Endothelial cell of umbilical vein (primary cell): ENCODE measurements around the gene EIF5AL1. TPM values are rescaled to one million over a fixed set of nuclear protein-coding genes. Genes with fewer than 3 reads are reported as not detected.

Source experiments
- BruUV-seq: library from RNA; stranded (reverse); fragments of 400-500 nt; replicated peaks from 2 replicates; lab custom pipeline; 2021; lab: Mats Ljungman, UMichigan
- CTCF ChIA-PET: fragments of 300-600, 350-600 bp; sonication (Branson Sonifier 250); formaldehyde crosslinking; loops from one replicate; lab custom pipeline; 2021; ENCODE audit warnings: antibody characterized with exemption, inconsistent platforms; lab: Charles Lee
- POLR2A ChIA-PET: fragments of 300-600, 350-600 bp; sonication (Branson Sonifier 250); formaldehyde crosslinking; loops from one replicate; lab custom pipeline; 2021; ENCODE audit warnings: antibody characterized with exemption, inconsistent platforms; lab: Charles Lee
- DNase-seq: peaks from one replicate; pipeline ENCODE4 v3.0.0-alpha.2; 2011; ENCODE audit warnings: low read depth, low spot score
- FAIRE-seq: peaks from 2 replicates; lab custom pipeline; 2011; peaks lifted over from hg19 to GRCh38; lab: Jason Lieb, UNC
- H2AFZ ChIP-seq: 2 replicates; pipeline ENCODE4 v1.6.0; 2012; ENCODE audit warnings: low read depth, low read length, control low read depth, inconsistent platforms
- H3K27ac ChIP-seq: 2 replicates; pipeline ENCODE4 v1.5.1; 2011; ENCODE audit warnings: low read depth, mild to moderate bottlenecking, control low read depth, low read length, moderate library complexity; ENCODE audit not compliant: insufficient read depth
- H3K27me3 ChIP-seq, 2 experiments: 2 replicates each; pipeline versions ENCODE4 v1.6.0 to v1.6.1; 2011; ENCODE audit warnings: low read length in 2 of 2, mixed read lengths in 1 of 2; ENCODE audit not compliant: control insufficient read depth in 2 of 2, insufficient read depth in 2 of 2
- H3K36me3 ChIP-seq, 2 experiments: 2 replicates in 1 of 2; 3 replicates in 1 of 2; pipeline ENCODE4 v1.5.1; 2011; ENCODE audit warnings: low read length in 2 of 2, mild to moderate bottlenecking in 1 of 2, moderate library complexity in 1 of 2; ENCODE audit not compliant: control insufficient read depth in 2 of 2, insufficient read depth in 2 of 2; ENCODE audit errors: extremely low read depth in 1 of 2
- H3K4me1 ChIP-seq: 3 replicates; pipeline ENCODE4 v1.5.1; 2011; ENCODE audit warnings: mild to moderate bottlenecking, low read length; ENCODE audit not compliant: control insufficient read depth, insufficient read depth; ENCODE audit errors: extremely low read depth
- H3K4me2 ChIP-seq: 2 replicates; pipeline ENCODE4 v1.6.1; 2011; ENCODE audit warnings: low read length, control low read depth, mixed read lengths; ENCODE audit not compliant: insufficient read depth
- H3K4me3 ChIP-seq, 3 experiments: fragments of 200-600 bp in 1 of 3; sonication (generic), shearing (Covaris generic) in 1 of 3; replicated peaks in 1 of 3; 2 replicates each; pipeline ENCODE4 v1.5.1; 2011 to 2016; ENCODE audit warnings: control low read depth in 3 of 3, low read length in 3 of 3, mild to moderate bottlenecking in 2 of 3, inconsistent platforms in 1 of 3, low read depth in 1 of 3, moderate library complexity in 1 of 3; ENCODE audit not compliant: insufficient read depth in 1 of 3
- H3K79me2 ChIP-seq: 2 replicates; pipeline ENCODE4 v1.6.0; 2012; ENCODE audit warnings: low read length, inconsistent platforms; ENCODE audit not compliant: control insufficient read depth, insufficient read depth
- H3K9ac ChIP-seq: replicated peaks from 2 replicates; pipeline ENCODE3; 2011; ENCODE audit warnings: low read length, control low read depth; ENCODE audit not compliant: insufficient read depth; ENCODE audit errors: extremely low read depth
- H3K9me1 ChIP-seq: replicated peaks from 3 replicates; pipeline ENCODE4 v1.6.0; 2011; ENCODE audit warnings: mild to moderate bottlenecking, low read length; ENCODE audit not compliant: control insufficient read depth, insufficient read depth; ENCODE audit errors: extremely low read depth
- H3K9me3 ChIP-seq: replicated peaks from 2 replicates; pipeline ENCODE4 v1.5.1; 2012; ENCODE audit warnings: low read length, inconsistent platforms; ENCODE audit not compliant: control insufficient read depth, insufficient read depth
- H4K20me1 ChIP-seq: replicated peaks from 2 replicates; pipeline ENCODE3; 2011; ENCODE audit warnings: mild to moderate bottlenecking, low read length; ENCODE audit not compliant: control insufficient read depth, insufficient read depth; ENCODE audit errors: extremely low read depth
- EZH2 ChIP-seq: IDR thresholded peaks from 2 replicates; pipeline ENCODE4 v1.6.1; 2012; ENCODE audit warnings: borderline replicate concordance, low read depth, mild to moderate bottlenecking, moderate library complexity, low read length, inconsistent platforms; ENCODE audit not compliant: severe bottlenecking
- FOS ChIP-seq: IDR thresholded peaks from 2 replicates; pipeline ENCODE4 v1.6.1; 2011; ENCODE audit warnings: mild to moderate bottlenecking, low read length, moderate library complexity, borderline replicate concordance; ENCODE audit not compliant: insufficient read depth
- GATA2 ChIP-seq: IDR thresholded peaks from 2 replicates; pipeline ENCODE4 v1.7.0; 2011; ENCODE audit warnings: low read depth, mild to moderate bottlenecking, moderate library complexity, mixed read lengths, low read length; ENCODE audit not compliant: insufficient read length, insufficient read depth
- JUN ChIP-seq: IDR thresholded peaks from 2 replicates; pipeline ENCODE4 v1.6.1; 2011; ENCODE audit warnings: borderline replicate concordance, low read depth; ENCODE audit not compliant: insufficient read length, insufficient read depth
- MYC ChIP-seq: IDR thresholded peaks from one replicate; pipeline ENCODE4 v1.6.1; 2011; ENCODE audit warnings: mild to moderate bottlenecking, low read depth, low read length
- POLR2A ChIP-seq: IDR thresholded peaks from 2 replicates; pipeline ENCODE4 v1.6.1; 2012; ENCODE audit warnings: low read depth, mild to moderate bottlenecking, control low read depth, low read length
- POLR2AphosphoS5 ChIP-seq: IDR thresholded peaks from 2 replicates; pipeline ENCODE4 v1.6.1; 2012; ENCODE audit warnings: low read depth, mild to moderate bottlenecking, control low read depth, low read length, moderate library complexity; ENCODE audit not compliant: insufficient read depth
- dilution Hi-C: fragments of 300-500 bp; cut with MboI; formaldehyde crosslinking; loops from one replicate; pipeline ENCODE4 v1.15.0; 2019; ENCODE audit warnings: low sequenced_read_pairs; ENCODE audit not compliant: extremely low pct_ligation_motif_present
- intact Hi-C: fragments of 100-400 bp; cut with micrococcal nuclease; formaldehyde crosslinking; loops from one replicate; pipeline ENCODE4 v1.10.0; 2022
- polyA plus RNA-seq, 4 experiments: library from polyadenylated mRNA; depleted of rRNA in 3 of 4; stranded (reverse) in 3 of 4; unstranded in 1 of 4; fragments of >200 nt; gene quantifications; 2 replicates each; pipeline versions ENCODE4 v1.2.1 to v1.2.3, GENCODE V29; 2011 to 2012; ENCODE audit warnings: missing spikeins in 1 of 4
- total RNA-seq: library from RNA; stranded (reverse); gene quantifications from 2 replicates; pipeline ENCODE4 v1.2.3, GENCODE V29; 2021
- TF ChIP-seq, protein P1 (sequence below), 2 donors: IDR thresholded peaks; 1 replicate in 1 of 2; 2 replicates in 1 of 2; pipeline ENCODE4 v1.5.1; 2011; ENCODE audit warnings: low read length in 2 of 2, mild to moderate bottlenecking in 2 of 2, moderate library complexity in 2 of 2, control low read depth in 1 of 2, inconsistent platforms in 1 of 2, low read depth in 1 of 2; ENCODE audit not compliant: insufficient read depth in 1 of 2; ENCODE audit errors: extremely low read depth in 1 of 2
- TF ChIP-seq, protein P2 (sequence below): IDR thresholded peaks from 2 replicates; pipeline ENCODE4 v1.6.1; 2011; ENCODE audit not compliant: insufficient read depth, insufficient read length

Gene EIF5AL1
- total and polyA plus RNA-seq, 2 donors (not counting 3 experiments of a cell fraction or from before 2014, with no cell fraction given): 0.29 to 1.0 TPM

DNA sequence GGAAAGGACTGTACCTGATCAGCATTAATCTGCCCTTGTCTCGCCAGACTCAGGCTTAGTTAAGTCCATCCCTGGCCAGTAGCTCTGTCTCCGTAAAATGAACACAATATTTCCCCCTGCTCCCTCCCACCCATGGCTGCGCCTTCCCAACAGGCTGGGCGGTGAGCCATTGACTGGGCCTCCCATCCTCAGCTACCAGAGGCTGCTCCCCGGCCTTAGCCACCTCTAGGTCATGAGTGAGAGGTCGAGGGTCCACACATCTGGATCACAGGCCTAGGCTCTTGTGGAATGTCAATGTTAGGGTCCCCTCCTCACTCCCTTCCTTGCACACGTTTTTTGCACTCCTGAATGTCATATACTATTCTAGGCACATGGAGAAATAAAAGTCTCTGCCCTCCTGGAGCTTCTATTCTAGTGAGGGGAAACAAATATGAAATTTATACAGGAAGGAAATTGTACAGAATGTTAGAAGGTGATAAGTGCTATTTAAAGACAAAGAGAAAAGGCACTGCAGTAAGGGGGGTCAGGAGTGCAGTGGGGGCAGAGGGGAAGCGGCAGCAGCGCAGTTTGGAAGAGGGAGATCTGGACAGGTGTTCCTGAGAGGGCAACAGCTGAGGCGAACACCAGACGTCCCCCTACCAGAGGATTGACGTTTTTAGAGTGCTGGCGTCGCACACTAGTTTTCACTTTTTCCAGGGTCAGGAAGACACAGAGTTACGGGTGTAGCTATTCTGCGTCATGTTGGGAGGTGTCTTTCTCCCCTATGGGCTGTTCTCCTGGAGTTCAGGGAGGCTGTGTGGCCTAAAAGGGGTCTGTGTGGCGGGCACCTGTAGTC lies 17.2 kb upstream of the EIF5AL1 start:
- no peak overlapping the region for H3K27ac ChIP-seq
- no peak overlapping the region for H3K4me3 ChIP-seq
- no peak overlapping the region for H2AFZ ChIP-seq
- FAIRE-seq: no peak
- intact Hi-C loops: no loop called here
- H4K20me1 ChIP-seq: no peaks in the 10 kb centered on the region
- ChIA-PET POLR2A (no interaction called here), CTCF (interaction anchor here (1.2 to 10.8 kb wide), 3 partner anchors 8 to 122 kb away, joined by 7 to 252 read pairs (median 14); no protein-coding TSS in a partner anchor)
- no peaks in the 10 kb centered on the region for H3K4me1 ChIP-seq
- BruUV-seq: no TSS peak
- no peak overlapping the region for H3K4me2 ChIP-seq
- H3K9me3 ChIP-seq: no peaks in the 10 kb centered on the region
- DNase-seq: no peak
- H3K27me3 ChIP-seq: peaks cover 3 to 16% of the 10 kb centered on the region in 2 experiments
- no peaks in the 10 kb centered on the region for H3K36me3 ChIP-seq
- no peaks in the 10 kb centered on the region for H3K79me2 ChIP-seq
- dilution Hi-C loops: no loop called here
- TF ChIP-seq, protein P1, sequence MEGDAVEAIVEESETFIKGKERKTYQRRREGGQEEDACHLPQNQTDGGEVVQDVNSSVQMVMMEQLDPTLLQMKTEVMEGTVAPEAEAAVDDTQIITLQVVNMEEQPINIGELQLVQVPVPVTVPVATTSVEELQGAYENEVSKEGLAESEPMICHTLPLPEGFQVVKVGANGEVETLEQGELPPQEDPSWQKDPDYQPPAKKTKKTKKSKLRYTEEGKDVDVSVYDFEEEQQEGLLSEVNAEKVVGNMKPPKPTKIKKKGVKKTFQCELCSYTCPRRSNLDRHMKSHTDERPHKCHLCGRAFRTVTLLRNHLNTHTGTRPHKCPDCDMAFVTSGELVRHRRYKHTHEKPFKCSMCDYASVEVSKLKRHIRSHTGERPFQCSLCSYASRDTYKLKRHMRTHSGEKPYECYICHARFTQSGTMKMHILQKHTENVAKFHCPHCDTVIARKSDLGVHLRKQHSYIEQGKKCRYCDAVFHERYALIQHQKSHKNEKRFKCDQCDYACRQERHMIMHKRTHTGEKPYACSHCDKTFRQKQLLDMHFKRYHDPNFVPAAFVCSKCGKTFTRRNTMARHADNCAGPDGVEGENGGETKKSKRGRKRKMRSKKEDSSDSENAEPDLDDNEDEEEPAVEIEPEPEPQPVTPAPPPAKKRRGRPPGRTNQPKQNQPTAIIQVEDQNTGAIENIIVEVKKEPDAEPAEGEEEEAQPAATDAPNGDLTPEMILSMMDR (IDR thresholded peaks at IDR 0.05; ENCODE audit: extremely low read depth in 1 of 2, insufficient read depth in 1 of 2, low read depth in 1 of 2, low read length in 2 of 2): no peak
- no peak for TF ChIP-seq POLR2A
- TF ChIP-seq MYC: no peak
- no peak for TF ChIP-seq POLR2AphosphoS5
- TF ChIP-seq, protein P2, sequence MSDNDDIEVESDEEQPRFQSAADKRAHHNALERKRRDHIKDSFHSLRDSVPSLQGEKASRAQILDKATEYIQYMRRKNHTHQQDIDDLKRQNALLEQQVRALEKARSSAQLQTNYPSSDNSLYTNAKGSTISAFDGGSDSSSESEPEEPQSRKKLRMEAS: no peak
- TF ChIP-seq GATA2: no peak
- no peak for TF ChIP-seq EZH2
- TF ChIP-seq FOS: no peak
- no peak for TF ChIP-seq JUN
- H3K9ac ChIP-seq: no peak overlapping the region
- no peaks in the 10 kb centered on the region for H3K9me1 ChIP-seq
